ENCODE results near the gene NIPBL. TPM values are rescaled to one million over a fixed set of nuclear protein-coding genes. Genes with fewer than 3 reads are reported as not detected.
"Not testable (repeated sequence)": the region's sequence is repeated elsewhere in the genome, so short reads cannot be mapped to it uniquely, and the experiment has no call there.

NIPBL gene
- total and polyA plus RNA-seq, 2 experiments from 2014 or later, result 18.5 to 35.0 TPM

- no peak overlapping the region for H2AFZ ChIP-seq
- H3K36me3 ChIP-seq (replicated peaks; ENCODE audit: insufficient read depth, low read depth), result no peaks in the 10 kb centered on the region
- whole genome bisulfite sequencing (ENCODE audit: low lambda C conversion rate, missing lambda C conversion rate), result 94% methylated on average over 1 of the region's 1 CpG
- no peaks in the 10 kb centered on the region for H3K4me1 ChIP-seq (ENCODE audit: insufficient read depth)
- H3K9me2 ChIP-seq (replicated peaks; ENCODE audit: insufficient read depth), result no peaks in the 10 kb centered on the region
- H3K9me3 ChIP-seq (ENCODE audit: low read depth), result no peaks in the 10 kb centered on the region
- DNase-seq (ENCODE audit: low spot score), result no peak
- no peak overlapping the region for H3K4me2 ChIP-seq
- no peak for TF ChIP-seq EZH2phosphoT487 (IDR thresholded peaks at IDR 0.05; ENCODE audit: low read depth, severe bottlenecking, unreplicated experiment)
- H3K27me3 ChIP-seq, result no peaks in the 10 kb centered on the region
- H4K20me1 ChIP-seq (ENCODE audit: insufficient read depth, poor library complexity, severe bottlenecking), result no peaks in the 10 kb centered on the region
- H3K4me3 ChIP-seq, result no peak overlapping the region
- no peaks in the 10 kb centered on the region for H3K79me2 ChIP-seq
- H3K27ac ChIP-seq, result no peak overlapping the region
These were observed 195.5 kb downstream of the NIPBL start for GRCh38 chr5:37071901-37072581.

- Histone ChIP-seq H3K36me3 (replicated peaks; ENCODE audit: insufficient read depth, low read depth) (no peaks in the 10 kb centered on the region), H4K20me1 (ENCODE audit: insufficient read depth, poor library complexity, severe bottlenecking) (no peaks in the 10 kb centered on the region), H3K4me1 (ENCODE audit: insufficient read depth) (no peaks in the 10 kb centered on the region), H3K4me3 (no peak overlapping the region), H3K9me3 (ENCODE audit: low read depth) (no peaks in the 10 kb centered on the region), H3K27ac (no peak overlapping the region), H2AFZ (no peak overlapping the region), H3K9me2 (replicated peaks; ENCODE audit: insufficient read depth) (no peaks in the 10 kb centered on the region), H3K79me2 (no peaks in the 10 kb centered on the region), H3K4me2 (no peak overlapping the region), H3K27me3 (no peaks in the 10 kb centered on the region)
- TF ChIP-seq EZH2 (IDR thresholded peaks at IDR 0.05; ENCODE audit: borderline replicate concordance), result no peak
- no peak for TF ChIP-seq CTCF (IDR thresholded peaks at IDR 0.05; ENCODE audit: poor library complexity)
- no peak for TF ChIP-seq EZH2phosphoT487 (IDR thresholded peaks at IDR 0.05; ENCODE audit: low read depth, severe bottlenecking, unreplicated experiment)
- DNase-seq (ENCODE audit: low spot score), result no peak
- 91% methylated on average over 3 of the region's 3 CpGs for WGBS (ENCODE audit: low lambda C conversion rate, missing lambda C conversion rate)
These were observed 198.9 kb downstream of the NIPBL start for GRCh38 chr5:37075399-37075950.

- TF ChIP-seq CTCF (IDR thresholded peaks at IDR 0.05; ENCODE audit: poor library complexity) (no peak), EZH2 (IDR thresholded peaks at IDR 0.05; ENCODE audit: borderline replicate concordance) (no peak), EZH2phosphoT487 (IDR thresholded peaks at IDR 0.05; ENCODE audit: low read depth, severe bottlenecking, unreplicated experiment) (no peak)
- no peaks in the 10 kb centered on the region for H3K27me3 ChIP-seq
- H3K36me3 ChIP-seq (replicated peaks; ENCODE audit: insufficient read depth, low read depth), result no peaks in the 10 kb centered on the region
- no peak overlapping the region for H2AFZ ChIP-seq
- H3K27ac ChIP-seq, result no peak overlapping the region
- H3K4me2 ChIP-seq, result no peak overlapping the region
- no peaks in the 10 kb centered on the region for H3K79me2 ChIP-seq
- H4K20me1 ChIP-seq (ENCODE audit: insufficient read depth, poor library complexity, severe bottlenecking), result no peaks in the 10 kb centered on the region
- H3K9me3 ChIP-seq (ENCODE audit: low read depth), result no peaks in the 10 kb centered on the region
- no peak overlapping the region for H3K4me3 ChIP-seq
- 90% methylated on average over 1 of the region's 1 CpG for WGBS (ENCODE audit: low lambda C conversion rate, missing lambda C conversion rate)
- no peaks in the 10 kb centered on the region for H3K9me2 ChIP-seq (replicated peaks; ENCODE audit: insufficient read depth)
- no peaks in the 10 kb centered on the region for H3K4me1 ChIP-seq (ENCODE audit: insufficient read depth)
- no peak for DNase-seq (ENCODE audit: low spot score)
These were observed 200.6 kb downstream of the NIPBL start for GRCh38 chr5:37077146-37077545.

GRCh38 chr5:37080697-37081096 is 204.1 kb downstream of the NIPBL start:
- H3K79me2 ChIP-seq, result no peaks in the 10 kb centered on the region
- no peak overlapping the region for H3K4me2 ChIP-seq
- no peaks in the 10 kb centered on the region for H3K27me3 ChIP-seq
- WGBS (ENCODE audit: low lambda C conversion rate, missing lambda C conversion rate), result 90% methylated on average over 3 of the region's 3 CpGs
- H3K9me2 ChIP-seq (replicated peaks; ENCODE audit: insufficient read depth), result no peaks in the 10 kb centered on the region
- no peaks in the 10 kb centered on the region for H4K20me1 ChIP-seq (ENCODE audit: insufficient read depth, poor library complexity, severe bottlenecking)
- no peak for DNase-seq (ENCODE audit: low spot score)
- H3K4me3 ChIP-seq, result no peak overlapping the region
- TF ChIP-seq CTCF (IDR thresholded peaks at IDR 0.05; ENCODE audit: poor library complexity), result no peak
- no peak for TF ChIP-seq EZH2phosphoT487 (IDR thresholded peaks at IDR 0.05; ENCODE audit: low read depth, severe bottlenecking, unreplicated experiment)
- no peak for TF ChIP-seq EZH2 (IDR thresholded peaks at IDR 0.05; ENCODE audit: borderline replicate concordance)
- H3K36me3 ChIP-seq (replicated peaks; ENCODE audit: insufficient read depth, low read depth), result no peaks in the 10 kb centered on the region
- H3K9me3 ChIP-seq (ENCODE audit: low read depth), result no peaks in the 10 kb centered on the region
- no peak overlapping the region for H2AFZ ChIP-seq
- H3K27ac ChIP-seq, result no peak overlapping the region
- no peaks in the 10 kb centered on the region for H3K4me1 ChIP-seq (ENCODE audit: insufficient read depth)

GRCh38 chr5:37082977-37083376 is 206.4 kb downstream of the NIPBL start:
- H3K4me1 ChIP-seq (ENCODE audit: insufficient read depth); H3K4me3 ChIP-seq; H4K20me1 ChIP-seq (ENCODE audit: insufficient read depth, poor library complexity, severe bottlenecking); H3K27ac ChIP-seq; DNase-seq (ENCODE audit: low spot score); H3K27me3 ChIP-seq; H2AFZ ChIP-seq; H3K79me2 ChIP-seq; H3K36me3 ChIP-seq (replicated peaks; ENCODE audit: insufficient read depth, low read depth); H3K4me2 ChIP-seq; H3K9me2 ChIP-seq (replicated peaks; ENCODE audit: insufficient read depth); H3K9me3 ChIP-seq (ENCODE audit: low read depth): not testable (repeated sequence)
- 63% methylated on average over 2 of the region's 2 CpGs for WGBS (ENCODE audit: low lambda C conversion rate, missing lambda C conversion rate)

GRCh38 chr5:37086026-37086425 is 209.5 kb downstream of the NIPBL start:
- 65% methylated on average over 1 of the region's 1 CpG for WGBS (ENCODE audit: low lambda C conversion rate, missing lambda C conversion rate)
- H3K4me1 ChIP-seq (ENCODE audit: insufficient read depth); H3K9me2 ChIP-seq (replicated peaks; ENCODE audit: insufficient read depth); H3K36me3 ChIP-seq (replicated peaks; ENCODE audit: insufficient read depth, low read depth); H3K79me2 ChIP-seq; H4K20me1 ChIP-seq (ENCODE audit: insufficient read depth, poor library complexity, severe bottlenecking); H3K27ac ChIP-seq; H2AFZ ChIP-seq; DNase-seq (ENCODE audit: low spot score); H3K27me3 ChIP-seq; H3K4me2 ChIP-seq; H3K9me3 ChIP-seq (ENCODE audit: low read depth); H3K4me3 ChIP-seq: not testable (repeated sequence)

Measured in hepatocyte (in vitro differentiated cells).